Cardiac muscle cell (in vitro differentiated cells and primary cell): Measurements from ENCODE around the gene CPNE5. TPM values are rescaled to one million over a fixed set of nuclear protein-coding genes. Genes with fewer than 3 reads are reported as not detected.

Experiments
- DNase-seq, 2 donors: peaks; one replicate each; pipeline versions ENCODE4 v3.0.0 to v3.0.0-alpha.2; 2010 to 2017; ENCODE audit warnings: low read depth in 1 of 2, low spot score in 1 of 2
- H3K27ac ChIP-seq: fragments of 200-600 bp; sonication (generic); 2 replicates; pipeline ENCODE4 v1.5.1; 2016
- H3K27me3 ChIP-seq: fragments of 200-600 bp; sonication (generic); 2 replicates; pipeline ENCODE4 v1.6.0; 2016; ENCODE audit warnings: control low read depth
- H3K36me3 ChIP-seq: fragments of 200-600 bp; sonication (generic); 2 replicates; pipeline ENCODE4 v1.5.1; 2016; ENCODE audit warnings: control low read depth
- H3K4me1 ChIP-seq: fragments of 200-600 bp; sonication (generic); 2 replicates; pipeline ENCODE4 v1.8.1; 2017; ENCODE audit warnings: low read depth, mild to moderate bottlenecking, mixed run types
- H3K4me3 ChIP-seq: fragments of 200-600 bp; sonication (generic); 2 replicates; pipeline ENCODE4 v1.5.1; 2016; ENCODE audit warnings: mild to moderate bottlenecking
- H3K9me3 ChIP-seq: fragments of 200-600 bp; sonication (generic); 2 replicates; pipeline ENCODE4 v1.5.1; 2017; ENCODE audit warnings: low read depth, mild to moderate bottlenecking, control low read depth
- CTCF ChIP-seq: IDR thresholded peaks from 2 replicates; pipeline ENCODE4 v1.5.1; 2012; ENCODE audit warnings: low read depth, mild to moderate bottlenecking, low read length
- polyA plus RNA-seq: library from polyadenylated mRNA; unstranded; fragments of >200 nt; fragmentation: Nextera tagmentation; extraction: Ambion mirVana; gene quantifications from 2 replicates; pipeline ENCODE4 v1.2.1, GENCODE V29; 2016
- total RNA-seq: library from RNA; depleted of rRNA; stranded (reverse); fragments of >200 nt; gene quantifications from 2 replicates; pipeline ENCODE4 v1.2.3, GENCODE V29; 2016

Gene CPNE5
- total and polyA plus RNA-seq, 2 experiments from 2014 or later, result 51.6 to 52.1 TPM

DNA sequence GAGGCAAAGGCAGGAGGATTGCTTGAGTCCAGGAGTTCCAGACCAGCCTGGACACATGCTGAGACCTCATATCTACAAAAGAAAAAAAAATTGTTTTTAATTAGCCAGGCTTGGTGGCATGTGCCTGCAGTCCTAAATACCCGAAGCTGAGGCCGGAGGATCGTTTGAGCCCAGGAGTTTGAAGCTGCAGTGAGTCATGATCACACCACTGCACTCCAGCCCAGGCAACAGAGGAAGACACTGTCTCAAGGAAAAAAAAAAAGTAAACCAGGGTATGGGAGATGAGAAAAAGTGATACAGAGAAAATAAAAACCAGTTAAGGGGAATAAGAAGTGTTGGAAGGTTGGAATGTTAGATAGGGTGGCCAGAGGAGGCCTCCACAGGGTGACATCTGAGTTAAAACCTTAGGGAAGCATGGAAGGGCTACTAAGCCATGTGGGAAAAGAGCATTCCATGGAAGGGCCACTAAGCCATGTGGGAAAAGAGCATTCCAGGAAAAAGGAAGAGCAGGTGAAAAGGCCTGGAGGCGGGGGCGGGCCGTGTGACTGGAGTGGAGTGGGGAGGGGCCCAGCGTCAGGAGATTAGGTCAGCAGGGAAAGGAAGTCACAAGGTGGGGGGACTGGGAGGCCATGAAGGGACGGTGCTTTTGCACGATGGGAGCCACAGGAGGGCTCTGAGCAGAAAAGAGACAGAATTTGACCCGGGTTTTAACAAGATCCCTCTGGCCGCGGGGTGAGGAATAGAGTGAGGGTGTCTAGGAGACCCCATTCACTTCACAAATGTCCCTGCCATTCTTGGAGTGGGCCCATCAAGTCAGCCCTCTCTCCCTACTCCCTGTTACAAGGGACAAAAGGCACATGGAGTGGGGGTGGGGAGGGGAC, 18.3 kb downstream of the CPNE5 start:
- Histone ChIP-seq H3K27ac (no peak overlapping the region), H3K36me3 (no peaks in the 10 kb centered on the region), H3K27me3 (no peaks in the 10 kb centered on the region), H3K4me3 (no peak overlapping the region), H3K9me3 (no peaks in the 10 kb centered on the region), H3K4me1 (no peaks in the 10 kb centered on the region)
- no peak for TF ChIP-seq CTCF
- peak in 1 of 2 donors; percentile 51 for DNase-seq

GRCh38 chr6:36818756-36819155, 20.5 kb downstream of the CPNE5 start:
- Histone ChIP-seq H3K27me3 (no peaks in the 10 kb centered on the region), H3K4me3 (no peak overlapping the region), H3K9me3 (no peaks in the 10 kb centered on the region), H3K27ac (no peak overlapping the region), H3K36me3 (no peaks in the 10 kb centered on the region), H3K4me1 (no peaks in the 10 kb centered on the region)
- no peak for DNase-seq
- no peak for TF ChIP-seq CTCF

- DNase-seq, result no peak
- Histone ChIP-seq H3K36me3 (no peaks in the 10 kb centered on the region), H3K27me3 (no peaks in the 10 kb centered on the region), H3K4me3 (no peak overlapping the region), H3K9me3 (no peaks in the 10 kb centered on the region), H3K27ac (no peak overlapping the region), H3K4me1 (no peaks in the 10 kb centered on the region)
- no peak for TF ChIP-seq CTCF
Observed at GRCh38 chr6:36817847-36818246, 21.4 kb downstream of the CPNE5 start.

DNA sequence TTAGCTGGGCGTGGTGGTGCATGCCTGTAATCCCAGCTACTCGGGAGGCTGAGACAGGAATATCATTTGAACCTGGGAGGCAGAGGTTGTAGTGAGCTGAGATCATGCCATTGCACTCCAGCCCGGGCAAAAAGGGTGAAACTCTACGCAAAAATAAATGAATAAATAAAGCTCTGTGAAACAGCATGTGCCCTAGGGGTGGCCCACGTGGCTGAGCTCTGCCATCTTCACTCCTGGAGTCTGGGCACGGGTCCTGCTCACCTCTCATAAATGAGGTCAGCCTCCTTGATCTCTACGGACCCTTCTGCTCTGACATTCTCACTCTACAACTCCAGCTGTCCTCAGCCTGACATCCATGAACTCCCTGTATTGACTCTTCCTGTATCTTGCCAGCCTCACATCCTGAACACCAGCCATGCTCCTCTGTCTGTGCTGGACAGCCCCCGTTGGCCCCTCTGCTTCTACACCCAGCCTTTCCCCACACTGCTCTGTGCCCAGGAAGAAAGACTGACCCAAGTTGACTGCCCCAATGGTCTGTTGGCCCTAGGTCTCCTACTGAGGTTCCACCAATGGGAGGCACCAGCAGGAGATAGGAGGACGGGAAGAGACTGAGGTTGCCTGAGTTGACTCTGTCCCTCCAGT, 21.9 kb downstream of the CPNE5 start:
- H3K36me3 ChIP-seq, result no peaks in the 10 kb centered on the region
- no peak for DNase-seq
- TF ChIP-seq CTCF, result no peak

GRCh38 chr6:36815962-36816735, 23.1 kb downstream of the CPNE5 start:
- Histone ChIP-seq H3K9me3 (no peaks in the 10 kb centered on the region), H3K27ac (no peak overlapping the region), H3K36me3 (no peaks in the 10 kb centered on the region), H3K4me3 (no peak overlapping the region), H3K4me1 (no peaks in the 10 kb centered on the region), H3K27me3 (no peaks in the 10 kb centered on the region)
- no peak for DNase-seq
- no peak for TF ChIP-seq CTCF

More for the DNA sequence above, 21.9 kb downstream of the CPNE5 start:
- Histone ChIP-seq H3K27me3 (no peaks in the 10 kb centered on the region), H3K27ac (no peak overlapping the region), H3K4me1 (no peaks in the 10 kb centered on the region), H3K9me3 (no peaks in the 10 kb centered on the region), H3K4me3 (no peak overlapping the region)
